GM06990 (cell line): ENCODE data around the gene ZC3H12A.
"Not testable (repeated sequence)": the region's sequence is repeated elsewhere in the genome, so short reads cannot be mapped to it uniquely, and the experiment has no call there.

ENCODE experiments used
- DNase-seq: peaks from one replicate; pipeline ENCODE4 v3.0.0-alpha.2; 2011; ENCODE audit not compliant: insufficient read length; ENCODE audit errors: extremely low read depth
- H3K27me3 ChIP-seq: replicated peaks from 2 replicates; pipeline ENCODE4 v1.6.0; 2011; ENCODE audit warnings: low read length; ENCODE audit not compliant: control insufficient read depth, insufficient read depth
- H3K36me3 ChIP-seq: 2 replicates; pipeline ENCODE4 v1.5.1; 2011; ENCODE audit warnings: low read length; ENCODE audit not compliant: control insufficient read depth, insufficient read depth
- H3K4me3 ChIP-seq: replicated peaks from 2 replicates; pipeline ENCODE4 v1.5.1; 2011; ENCODE audit warnings: low read depth, mild to moderate bottlenecking, control low read depth, low read length
- TF ChIP-seq, protein P1 (sequence below): IDR thresholded peaks from 2 replicates; pipeline ENCODE4 v1.5.1; 2011; ENCODE audit warnings: low read length, control low read depth, mild to moderate bottlenecking, inconsistent platforms; ENCODE audit not compliant: insufficient read depth, poor library complexity, severe bottlenecking

Gene ZC3H12A

DNA sequence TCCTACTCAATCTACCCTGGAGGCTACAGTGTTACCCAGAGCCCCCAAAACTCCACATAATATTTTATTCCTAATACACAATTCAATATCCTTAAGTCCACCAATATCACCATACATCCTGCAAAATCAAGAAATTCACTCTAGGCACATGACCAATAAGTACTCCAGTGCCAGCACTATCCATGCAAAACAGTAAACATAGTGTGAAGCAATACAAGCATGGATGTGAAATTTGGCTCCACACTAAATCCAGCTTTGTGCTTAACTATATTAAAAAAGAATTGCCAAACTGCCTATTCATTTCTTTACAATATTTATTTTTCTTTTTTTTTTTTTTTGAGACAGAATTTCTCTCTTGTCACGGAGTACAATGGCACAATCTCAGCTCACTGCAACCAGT, 43.2 kb downstream of the ZC3H12A start:
- TF ChIP-seq, protein P1, sequence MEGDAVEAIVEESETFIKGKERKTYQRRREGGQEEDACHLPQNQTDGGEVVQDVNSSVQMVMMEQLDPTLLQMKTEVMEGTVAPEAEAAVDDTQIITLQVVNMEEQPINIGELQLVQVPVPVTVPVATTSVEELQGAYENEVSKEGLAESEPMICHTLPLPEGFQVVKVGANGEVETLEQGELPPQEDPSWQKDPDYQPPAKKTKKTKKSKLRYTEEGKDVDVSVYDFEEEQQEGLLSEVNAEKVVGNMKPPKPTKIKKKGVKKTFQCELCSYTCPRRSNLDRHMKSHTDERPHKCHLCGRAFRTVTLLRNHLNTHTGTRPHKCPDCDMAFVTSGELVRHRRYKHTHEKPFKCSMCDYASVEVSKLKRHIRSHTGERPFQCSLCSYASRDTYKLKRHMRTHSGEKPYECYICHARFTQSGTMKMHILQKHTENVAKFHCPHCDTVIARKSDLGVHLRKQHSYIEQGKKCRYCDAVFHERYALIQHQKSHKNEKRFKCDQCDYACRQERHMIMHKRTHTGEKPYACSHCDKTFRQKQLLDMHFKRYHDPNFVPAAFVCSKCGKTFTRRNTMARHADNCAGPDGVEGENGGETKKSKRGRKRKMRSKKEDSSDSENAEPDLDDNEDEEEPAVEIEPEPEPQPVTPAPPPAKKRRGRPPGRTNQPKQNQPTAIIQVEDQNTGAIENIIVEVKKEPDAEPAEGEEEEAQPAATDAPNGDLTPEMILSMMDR: no peak
- Histone ChIP-seq H3K27me3 (no peaks in the 10 kb centered on the region), H3K4me3 (no peak overlapping the region), H3K36me3 (peaks cover 1% of the 10 kb centered on the region; the same call in 1 of the 2 replicates)
- no peak for DNase-seq

DNA sequence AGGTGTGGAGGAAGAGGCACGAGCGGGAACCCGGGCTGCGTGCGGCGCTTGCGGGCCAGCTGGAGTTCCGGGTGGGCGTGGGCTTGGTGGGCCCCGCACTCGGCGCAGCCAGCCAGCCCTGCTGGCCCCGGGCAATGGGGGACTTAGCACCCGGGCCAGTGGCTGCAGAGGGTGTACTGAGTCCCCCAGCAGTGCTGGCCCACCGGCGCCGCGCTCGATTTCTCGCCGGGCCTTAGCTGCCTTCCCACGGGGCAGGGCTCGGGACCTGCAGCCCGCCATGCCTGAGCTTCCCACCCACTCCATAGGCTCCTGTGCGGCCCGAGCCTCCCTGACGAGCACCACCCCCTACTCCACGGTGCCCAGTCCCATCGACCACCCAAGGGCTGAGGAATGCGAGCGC, 43.9 kb downstream of the ZC3H12A start:
- not testable (repeated sequence) for H3K4me3 ChIP-seq, H3K36me3 ChIP-seq, DNase-seq, H3K27me3 ChIP-seq

DNA sequence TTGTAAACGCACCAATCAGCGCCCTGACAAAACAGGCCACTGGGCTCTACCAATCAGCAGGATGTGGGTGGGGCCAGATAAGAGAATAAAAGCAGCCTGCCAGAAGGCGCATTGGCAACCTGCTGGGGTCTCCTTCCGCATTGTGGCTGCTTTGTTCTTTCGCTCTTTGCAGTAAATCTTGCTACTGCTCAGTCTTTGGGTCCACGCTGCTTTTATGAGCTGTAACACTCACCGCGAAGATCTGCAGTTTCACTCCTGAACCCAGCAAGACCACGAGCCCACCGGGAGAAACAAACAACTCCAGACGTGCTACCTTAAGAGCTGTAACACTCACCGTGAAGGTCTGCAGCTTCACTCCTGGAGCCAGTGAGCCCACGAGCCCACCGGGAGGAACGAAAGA, 44.5 kb downstream of the ZC3H12A start:
- not testable (repeated sequence) for H3K36me3 ChIP-seq, DNase-seq, H3K4me3 ChIP-seq

DNA sequence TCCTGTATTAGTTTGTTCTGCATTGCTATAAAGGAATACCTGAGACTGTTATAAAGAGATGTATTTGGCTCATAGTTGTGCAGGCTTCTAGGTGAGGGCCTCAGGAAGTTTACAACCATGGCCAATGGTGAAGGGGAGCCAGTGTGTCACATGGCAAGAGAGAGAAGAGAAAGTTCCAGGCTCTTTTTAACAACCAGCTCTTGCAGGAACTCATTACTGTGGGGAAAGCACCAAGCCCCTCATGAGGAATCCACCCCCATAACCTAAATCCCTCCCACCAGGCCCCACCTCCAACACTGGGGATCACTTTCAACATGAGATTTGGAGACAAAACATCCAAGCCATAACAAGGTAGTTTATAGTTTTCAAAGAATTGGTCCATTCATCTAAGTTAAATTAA, 45.2 kb downstream of the ZC3H12A start:
- Histone ChIP-seq H3K36me3 (no peaks in the 10 kb centered on the region), H3K27me3 (no peaks in the 10 kb centered on the region), H3K4me3 (no peak overlapping the region)
- DNase-seq: no peak
- TF ChIP-seq, protein P1: no peak

More for the DNA sequence above, 44.5 kb downstream of the ZC3H12A start:
- not testable (repeated sequence) for H3K27me3 ChIP-seq

DNA sequence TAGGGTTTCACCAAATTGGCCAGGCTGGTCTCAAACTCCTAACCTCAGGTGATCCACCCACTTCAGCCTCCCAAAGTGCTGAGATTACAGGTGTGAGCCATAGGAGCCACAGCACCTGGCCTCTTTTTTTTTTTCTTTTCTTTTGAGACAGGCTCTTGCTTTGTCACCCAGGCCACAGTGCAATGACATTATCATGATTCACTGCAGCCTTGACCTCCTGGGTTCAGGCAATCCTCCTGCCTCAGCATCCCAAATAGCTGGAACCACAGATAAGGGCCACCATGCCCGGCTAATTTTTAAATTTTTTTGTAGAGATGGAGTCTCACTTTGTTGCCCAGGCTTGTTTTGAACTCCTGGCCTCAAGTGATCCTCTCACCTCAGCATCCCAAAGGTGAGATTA, 55.5 kb downstream of the ZC3H12A start:
- not testable (repeated sequence) for H3K36me3 ChIP-seq, H3K27me3 ChIP-seq, H3K4me3 ChIP-seq, DNase-seq

DNA sequence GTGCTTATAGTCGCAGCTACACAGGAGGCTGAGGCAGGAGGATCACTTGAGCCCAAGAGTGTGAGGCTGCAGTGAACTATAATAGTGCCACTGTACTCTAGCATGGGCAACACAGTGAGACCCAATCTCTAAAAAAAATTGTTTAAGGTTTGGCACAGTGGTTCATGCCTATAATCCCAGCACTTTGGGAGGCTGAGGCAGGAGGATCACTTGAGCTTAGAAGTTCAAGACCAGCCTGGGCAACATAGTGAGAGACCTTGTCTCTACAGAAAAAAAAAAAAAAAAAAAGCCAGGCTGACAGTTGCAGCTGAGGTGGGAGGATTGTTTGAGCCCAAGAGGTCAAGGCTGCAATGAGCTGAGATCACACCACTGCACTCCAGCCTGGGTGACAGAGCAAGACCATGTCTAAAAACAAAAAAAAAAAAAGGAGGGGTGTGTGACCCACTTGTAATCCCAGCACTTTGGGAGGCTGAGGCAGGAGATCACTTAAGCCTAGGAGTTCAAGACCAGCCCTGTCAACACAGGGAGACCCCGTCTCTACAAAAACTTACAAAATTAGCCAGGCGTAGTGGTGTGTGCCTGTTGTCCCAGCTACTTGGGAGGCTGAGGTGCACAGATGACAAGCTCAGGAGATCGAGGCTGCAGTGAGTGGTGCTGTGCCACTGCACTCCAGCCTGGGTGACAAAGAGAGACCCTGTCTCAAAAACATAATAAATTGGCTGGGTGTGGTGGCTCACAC, 58.2 kb downstream of the ZC3H12A start:
- not testable (repeated sequence) for H3K4me3 ChIP-seq, DNase-seq, H3K27me3 ChIP-seq, H3K36me3 ChIP-seq

DNA sequence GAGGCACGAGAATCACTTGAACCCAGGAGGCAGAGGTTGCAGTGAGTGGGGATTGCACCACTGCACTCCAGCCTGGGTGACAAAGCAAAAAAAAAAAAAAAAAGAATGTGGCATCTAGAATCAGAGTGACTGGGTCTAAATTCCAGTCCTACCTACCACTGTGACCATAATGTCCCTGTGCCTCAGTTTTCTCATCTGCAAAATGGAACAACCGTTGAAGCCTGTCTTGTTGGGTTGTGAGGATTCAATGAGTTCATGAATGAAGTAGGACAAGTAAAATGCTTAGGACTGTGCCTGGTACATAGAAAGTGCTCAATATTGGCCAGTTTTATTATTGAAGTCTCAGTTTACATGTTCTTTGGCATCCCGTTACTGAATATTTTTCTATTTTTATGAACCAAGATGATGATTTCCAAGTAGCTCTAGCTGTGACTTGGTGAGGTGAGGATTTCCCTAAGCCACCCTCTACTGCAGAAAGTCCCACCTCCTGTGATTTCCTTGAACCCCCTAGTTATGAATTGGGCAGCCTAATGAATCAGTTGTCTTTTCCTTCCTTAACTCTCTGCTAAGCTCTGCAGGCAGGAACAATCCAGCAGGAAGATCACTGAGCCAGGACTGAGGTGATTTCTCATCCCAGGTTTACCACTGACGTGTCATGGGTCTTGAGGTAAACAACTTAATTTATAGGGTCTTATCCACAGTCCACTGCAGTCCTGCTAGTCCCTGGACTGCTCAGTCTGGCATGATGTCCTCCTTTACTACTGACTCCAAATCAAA, 59.1 kb downstream of the ZC3H12A start:
- Histone ChIP-seq H3K27me3 (no peaks in the 10 kb centered on the region), H3K36me3 (peaks cover 1% of the 10 kb centered on the region), H3K4me3 (no peak overlapping the region)
- TF ChIP-seq, protein P1: no peak
- no peak for DNase-seq
